HepG2 (cell line): ENCODE measurements around the gene VSTM5. TPM values are rescaled to one million over a fixed set of nuclear protein-coding genes. Genes with fewer than 3 reads are reported as not detected.
A peak's percentile ranks its signal among the peaks of the same experiment; 100 is the strongest.

ENCODE experiments used
- DPF2 ChIP-seq: sonication (generic); formaldehyde crosslinking; IDR thresholded peaks from 2 replicates; pipeline ENCODE4 v1.4.0; 2020; ENCODE audit warnings: mild to moderate bottlenecking, low read depth, missing genetic modification reagents, borderline replicate concordance
- HMG20B ChIP-seq: conservative IDR thresholded peaks from 2 replicates; pipeline ENCODE4 v1.6.1; 2016; ENCODE audit warnings: missing genetic modification reagents, missing compliant biosample characterization
- HNRNPH1 ChIP-seq: fragments of 200-400 bp; formaldehyde crosslinking; optimal IDR thresholded peaks from 2 replicates; pipeline ENCODE3; 2017; ENCODE audit warnings: mild to moderate bottlenecking, low read depth, low read length
- NR2F1 ChIP-seq, 2 experiments: fragments of 450-650 bp in 1 of 2; formaldehyde crosslinking in 1 of 2; IDR thresholded peaks; 2 replicates each; pipeline versions ENCODE4 v1.5.0 to v1.6.1; 2016 to 2020; ENCODE audit warnings: mild to moderate bottlenecking in 1 of 2, missing compliant biosample characterization in 1 of 2, missing genetic modification reagents in 1 of 2, moderate library complexity in 1 of 2
- SPEN ChIP-seq: sonication (generic); formaldehyde crosslinking; IDR thresholded peaks from 2 replicates; pipeline ENCODE4 v1.5.1; 2020; ENCODE audit warnings: low read depth, mild to moderate bottlenecking, missing genetic modification reagents
- TEAD3 ChIP-seq: optimal IDR thresholded peaks from 2 replicates; pipeline ENCODE3; 2016; ENCODE audit warnings: borderline replicate concordance
- ZFP36L1 ChIP-seq: sonication (generic); formaldehyde crosslinking; IDR thresholded peaks from 2 replicates; pipeline ENCODE4 v1.8.0; 2022; ENCODE audit warnings: mild to moderate bottlenecking, missing genetic modification reagents, moderate library complexity
- ZFP41 ChIP-seq: sonication (generic); formaldehyde crosslinking; IDR thresholded peaks from 2 replicates; pipeline ENCODE4 v1.4.0; 2020; ENCODE audit warnings: mild to moderate bottlenecking, missing genetic modification reagents, borderline replicate concordance
- ZNF264 ChIP-seq: sonication (generic); formaldehyde crosslinking; IDR thresholded peaks from 2 replicates; pipeline ENCODE4 v1.4.0; 2020; ENCODE audit warnings: missing genetic modification reagents
- ZNF543 ChIP-seq: sonication (generic); formaldehyde crosslinking; IDR thresholded peaks from 2 replicates; pipeline ENCODE4 v1.4.0; 2020; ENCODE audit warnings: mild to moderate bottlenecking, missing genetic modification reagents
- ZZZ3 ChIP-seq: sonication (generic); formaldehyde crosslinking; IDR thresholded peaks from 2 replicates; pipeline ENCODE4 v1.4.0; 2020; ENCODE audit warnings: missing genetic modification reagents, mild to moderate bottlenecking, borderline replicate concordance
- polyA plus RNA-seq, 8 experiments: library from polyadenylated mRNA; depleted of rRNA in 3 of 8; stranded (reverse) in 7 of 8; unstranded in 1 of 8; fragments of >200 nt; fragmentation: Illumina TruSeq in 4 of 8; extraction: Trizol in 4 of 8; gene quantifications; 2 replicates each; pipeline versions ENCODE4 v1.2.1 to v1.2.3, GENCODE V29; 2011 to 2016; ENCODE audit warnings: low read depth in 4 of 8, missing spikeins in 1 of 8, mixed read lengths in 1 of 8; ENCODE audit not compliant: insufficient read depth in 1 of 8
- total RNA-seq, 5 experiments: library from RNA; depleted of rRNA; stranded (reverse); fragments of >200 nt; fragmentation: Illumina TruSeq; extraction: Trizol; gene quantifications; 2 replicates each; pipeline ENCODE4 v1.2.3, GENCODE V29; 2016; ENCODE audit warnings: low read depth in 1 of 5
- TF ChIP-seq, protein P1 (sequence below): sonication (generic); formaldehyde crosslinking; IDR thresholded peaks from 2 replicates; pipeline ENCODE4 v1.4.0; 2020; ENCODE audit warnings: mild to moderate bottlenecking, missing genetic modification reagents
- TF ChIP-seq, protein P2 (sequence below): sonication (generic); formaldehyde crosslinking; IDR thresholded peaks from 2 replicates; pipeline ENCODE4 v1.4.0; 2020; ENCODE audit warnings: missing genetic modification reagents
- TF ChIP-seq, protein P3 (sequence below): IDR thresholded peaks from 2 replicates; pipeline ENCODE4 v1.6.1; 2016
- TF ChIP-seq, protein P4 (sequence below): sonication (generic); formaldehyde crosslinking; IDR thresholded peaks from 2 replicates; pipeline ENCODE4 v1.9.0; 2021; ENCODE audit warnings: missing genetic modification reagents, borderline replicate concordance
- TF ChIP-seq, protein P5 (sequence below): sonication (generic); formaldehyde crosslinking; IDR thresholded peaks from 2 replicates; pipeline ENCODE4 v1.9.0; 2021; ENCODE audit warnings: missing genetic modification reagents, borderline replicate concordance
- TF ChIP-seq, protein P6 (sequence below): sonication (generic); formaldehyde crosslinking; IDR thresholded peaks from 2 replicates; pipeline ENCODE4 v1.5.0; 2020; ENCODE audit warnings: missing genetic modification reagents

Gene VSTM5
- total and polyA plus RNA-seq, 2 of the 13 experiments (the other 11 are each of a cell fraction or from before 2014, with no cell fraction given) = not detected

DNA sequence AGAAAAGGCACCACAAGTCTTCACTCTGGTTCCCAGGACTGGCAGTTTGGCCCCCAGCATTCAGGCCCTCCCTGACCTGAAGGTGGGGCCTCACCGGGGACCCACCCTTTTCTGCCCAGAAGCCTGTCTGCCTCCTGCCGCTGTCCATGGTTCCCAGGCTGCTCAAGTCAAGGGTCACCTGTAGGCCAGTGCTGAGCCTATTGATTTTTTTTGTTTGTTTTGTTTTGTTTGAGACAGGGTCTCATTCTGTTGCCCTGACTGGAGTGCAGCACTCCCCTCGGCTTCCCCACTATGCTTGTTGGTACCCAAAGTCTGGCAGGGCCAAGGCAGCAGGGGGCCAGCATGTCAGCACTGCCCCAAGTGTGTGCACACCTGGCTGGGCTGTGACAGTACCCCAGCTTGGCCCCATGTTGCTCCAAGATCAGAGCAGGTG lies 77.4 kb downstream of the VSTM5 start (continued):
- TF ChIP-seq, protein P1, sequence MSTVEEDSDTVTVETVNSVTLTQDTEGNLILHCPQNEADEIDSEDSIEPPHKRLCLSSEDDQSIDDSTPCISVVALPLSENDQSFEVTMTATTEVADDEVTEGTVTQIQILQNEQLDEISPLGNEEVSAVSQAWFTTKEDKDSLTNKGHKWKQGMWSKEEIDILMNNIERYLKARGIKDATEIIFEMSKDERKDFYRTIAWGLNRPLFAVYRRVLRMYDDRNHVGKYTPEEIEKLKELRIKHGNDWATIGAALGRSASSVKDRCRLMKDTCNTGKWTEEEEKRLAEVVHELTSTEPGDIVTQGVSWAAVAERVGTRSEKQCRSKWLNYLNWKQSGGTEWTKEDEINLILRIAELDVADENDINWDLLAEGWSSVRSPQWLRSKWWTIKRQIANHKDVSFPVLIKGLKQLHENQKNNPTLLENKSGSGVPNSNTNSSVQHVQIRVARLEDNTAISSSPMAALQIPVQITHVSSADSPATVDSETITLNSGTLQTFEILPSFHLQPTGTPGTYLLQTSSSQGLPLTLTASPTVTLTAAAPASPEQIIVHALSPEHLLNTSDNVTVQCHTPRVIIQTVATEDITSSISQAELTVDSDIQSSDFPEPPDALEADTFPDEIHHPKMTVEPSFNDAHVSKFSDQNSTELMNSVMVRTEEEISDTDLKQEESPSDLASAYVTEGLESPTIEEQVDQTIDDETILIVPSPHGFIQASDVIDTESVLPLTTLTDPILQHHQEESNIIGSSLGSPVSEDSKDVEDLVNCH (CRISPR knock-in tag) = no peak
- TF ChIP-seq, protein P2, sequence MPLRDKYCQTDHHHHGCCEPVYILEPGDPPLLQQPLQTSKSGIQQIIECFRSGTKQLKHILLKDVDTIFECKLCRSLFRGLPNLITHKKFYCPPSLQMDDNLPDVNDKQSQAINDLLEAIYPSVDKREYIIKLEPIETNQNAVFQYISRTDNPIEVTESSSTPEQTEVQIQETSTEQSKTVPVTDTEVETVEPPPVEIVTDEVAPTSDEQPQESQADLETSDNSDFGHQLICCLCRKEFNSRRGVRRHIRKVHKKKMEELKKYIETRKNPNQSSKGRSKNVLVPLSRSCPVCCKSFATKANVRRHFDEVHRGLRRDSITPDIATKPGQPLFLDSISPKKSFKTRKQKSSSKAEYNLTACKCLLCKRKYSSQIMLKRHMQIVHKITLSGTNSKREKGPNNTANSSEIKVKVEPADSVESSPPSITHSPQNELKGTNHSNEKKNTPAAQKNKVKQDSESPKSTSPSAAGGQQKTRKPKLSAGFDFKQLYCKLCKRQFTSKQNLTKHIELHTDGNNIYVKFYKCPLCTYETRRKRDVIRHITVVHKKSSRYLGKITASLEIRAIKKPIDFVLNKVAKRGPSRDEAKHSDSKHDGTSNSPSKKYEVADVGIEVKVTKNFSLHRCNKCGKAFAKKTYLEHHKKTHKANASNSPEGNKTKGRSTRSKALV = no peak
- TF ChIP-seq ZNF264 (peak; percentile 83), ZNF543 (peak; percentile 82; the same call in 1 of the 2 replicates), ZFP41 (CRISPR knock-in tag) (no peak), ZZZ3 (CRISPR knock-in tag) (0 out of 2 replicates have a peak, but pooled peaks have one; percentile 63), NR2F1 (CRISPR knock-in tag; IDR thresholded peaks at IDR 0.05) (peak; percentile 73 to 80; a peak in 3 of 4 replicates), SPEN (CRISPR knock-in tag) (peak; percentile 67), HNRNPH1 (no peak), HMG20B (CRISPR knock-in tag) (0 out of 2 replicates have a peak, but pooled peaks have one; percentile 56), TEAD3 (peak; percentile 28), ZFP36L1 (CRISPR knock-in tag) (no peak), DPF2 (peak; percentile 60; the same call in 1 of the 2 replicates)
- TF ChIP-seq, protein P3, sequence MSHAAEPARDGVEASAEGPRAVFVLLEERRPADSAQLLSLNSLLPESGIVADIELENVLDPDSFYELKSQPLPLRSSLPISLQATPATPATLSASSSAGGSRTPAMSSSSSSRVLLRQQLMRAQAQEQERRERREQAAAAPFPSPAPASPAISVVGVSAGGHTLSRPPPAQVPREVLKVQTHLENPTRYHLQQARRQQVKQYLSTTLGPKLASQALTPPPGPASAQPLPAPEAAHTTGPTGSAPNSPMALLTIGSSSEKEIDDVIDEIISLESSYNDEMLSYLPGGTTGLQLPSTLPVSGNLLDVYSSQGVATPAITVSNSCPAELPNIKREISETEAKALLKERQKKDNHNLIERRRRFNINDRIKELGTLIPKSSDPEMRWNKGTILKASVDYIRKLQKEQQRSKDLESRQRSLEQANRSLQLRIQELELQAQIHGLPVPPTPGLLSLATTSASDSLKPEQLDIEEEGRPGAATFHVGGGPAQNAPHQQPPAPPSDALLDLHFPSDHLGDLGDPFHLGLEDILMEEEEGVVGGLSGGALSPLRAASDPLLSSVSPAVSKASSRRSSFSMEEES (CRISPR knock-in tag) = peak; percentile 81
- TF ChIP-seq, protein P4, sequence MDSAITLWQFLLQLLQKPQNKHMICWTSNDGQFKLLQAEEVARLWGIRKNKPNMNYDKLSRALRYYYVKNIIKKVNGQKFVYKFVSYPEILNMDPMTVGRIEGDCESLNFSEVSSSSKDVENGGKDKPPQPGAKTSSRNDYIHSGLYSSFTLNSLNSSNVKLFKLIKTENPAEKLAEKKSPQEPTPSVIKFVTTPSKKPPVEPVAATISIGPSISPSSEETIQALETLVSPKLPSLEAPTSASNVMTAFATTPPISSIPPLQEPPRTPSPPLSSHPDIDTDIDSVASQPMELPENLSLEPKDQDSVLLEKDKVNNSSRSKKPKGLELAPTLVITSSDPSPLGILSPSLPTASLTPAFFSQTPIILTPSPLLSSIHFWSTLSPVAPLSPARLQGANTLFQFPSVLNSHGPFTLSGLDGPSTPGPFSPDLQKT = no peak
- TF ChIP-seq, protein P5, sequence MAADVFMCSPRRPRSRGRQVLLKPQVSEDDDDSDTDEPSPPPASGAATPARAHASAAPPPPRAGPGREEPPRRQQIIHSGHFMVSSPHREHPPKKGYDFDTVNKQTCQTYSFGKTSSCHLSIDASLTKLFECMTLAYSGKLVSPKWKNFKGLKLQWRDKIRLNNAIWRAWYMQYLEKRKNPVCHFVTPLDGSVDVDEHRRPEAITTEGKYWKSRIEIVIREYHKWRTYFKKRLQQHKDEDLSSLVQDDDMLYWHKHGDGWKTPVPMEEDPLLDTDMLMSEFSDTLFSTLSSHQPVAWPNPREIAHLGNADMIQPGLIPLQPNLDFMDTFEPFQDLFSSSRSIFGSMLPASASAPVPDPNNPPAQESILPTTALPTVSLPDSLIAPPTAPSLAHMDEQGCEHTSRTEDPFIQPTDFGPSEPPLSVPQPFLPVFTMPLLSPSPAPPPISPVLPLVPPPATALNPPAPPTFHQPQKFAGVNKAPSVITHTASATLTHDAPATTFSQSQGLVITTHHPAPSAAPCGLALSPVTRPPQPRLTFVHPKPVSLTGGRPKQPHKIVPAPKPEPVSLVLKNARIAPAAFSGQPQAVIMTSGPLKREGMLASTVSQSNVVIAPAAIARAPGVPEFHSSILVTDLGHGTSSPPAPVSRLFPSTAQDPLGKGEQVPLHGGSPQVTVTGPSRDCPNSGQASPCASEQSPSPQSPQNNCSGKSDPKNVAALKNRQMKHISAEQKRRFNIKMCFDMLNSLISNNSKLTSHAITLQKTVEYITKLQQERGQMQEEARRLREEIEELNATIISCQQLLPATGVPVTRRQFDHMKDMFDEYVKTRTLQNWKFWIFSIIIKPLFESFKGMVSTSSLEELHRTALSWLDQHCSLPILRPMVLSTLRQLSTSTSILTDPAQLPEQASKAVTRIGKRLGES (CRISPR knock-in tag) = no peak
- TF ChIP-seq, protein P6, sequence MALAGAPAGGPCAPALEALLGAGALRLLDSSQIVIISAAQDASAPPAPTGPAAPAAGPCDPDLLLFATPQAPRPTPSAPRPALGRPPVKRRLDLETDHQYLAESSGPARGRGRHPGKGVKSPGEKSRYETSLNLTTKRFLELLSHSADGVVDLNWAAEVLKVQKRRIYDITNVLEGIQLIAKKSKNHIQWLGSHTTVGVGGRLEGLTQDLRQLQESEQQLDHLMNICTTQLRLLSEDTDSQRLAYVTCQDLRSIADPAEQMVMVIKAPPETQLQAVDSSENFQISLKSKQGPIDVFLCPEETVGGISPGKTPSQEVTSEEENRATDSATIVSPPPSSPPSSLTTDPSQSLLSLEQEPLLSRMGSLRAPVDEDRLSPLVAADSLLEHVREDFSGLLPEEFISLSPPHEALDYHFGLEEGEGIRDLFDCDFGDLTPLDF (CRISPR knock-in tag) = no peak
